Posterior vena cava (tissue), 2 donors: ENCODE data around the gene UBASH3B. TPM values are rescaled to one million over a fixed set of nuclear protein-coding genes. Genes with fewer than 3 reads are reported as not detected.

ENCODE experiments used
- DNase-seq: peaks from one replicate; pipeline ENCODE4 v3.0.0-alpha.2; 2020; ENCODE audit warnings: low spot score
- intact Hi-C, 2 donors: fragments of 100-400 bp; cut with DNase I; formaldehyde crosslinking; loops; one replicate each; pipeline versions ENCODE4 v1.14.1 to v1.14.2; 2022 to 2023
- total RNA-seq, 2 donors: library from RNA; stranded (reverse); fragmentation: NEBNext Ultra II Directional; extraction: Animal tissue kit (Norgen Biotek cat#: 25700); gene quantifications; one replicate each; pipeline ENCODE4 v1.2.1, GENCODE V29; 2021
- donor health status: DM: yes; HTN: yes; CAD: no.
- donor health status: DM: yes; HTN: yes; CAD: no.

UBASH3B gene
- total RNA-seq, 2 donors from 2014 or later: 13.0 to 23.6 TPM

GRCh38 chr11:122697636-122698167, 42.2 kb downstream of the UBASH3B start:
- intact Hi-C loops: no loop called here
- no peak for DNase-seq

GRCh38 chr11:122698392-122698791, 42.9 kb downstream of the UBASH3B start:
- no peak for DNase-seq
- intact Hi-C loops: no loop called here

GRCh38 chr11:122700666-122701065, 45.1 kb downstream of the UBASH3B start:
- intact Hi-C loops: no loop called here
- DNase-seq: no peak

GRCh38 chr11:122701143-122701542, 45.6 kb downstream of the UBASH3B start:
- intact Hi-C loops: no loop called here
- DNase-seq: no peak

- intact Hi-C loops: no loop called here
- no peak for DNase-seq
Observed at GRCh38 chr11:122703541-122704272, 48.2 kb downstream of the UBASH3B start.

- no peak for DNase-seq
- intact Hi-C loops: no loop called here
Observed at GRCh38 chr11:122705396-122705795, 49.9 kb downstream of the UBASH3B start.

GRCh38 chr11:122706291-122707088, 51.0 kb downstream of the UBASH3B start:
- DNase-seq: no peak
- intact Hi-C loops: no loop called here

GRCh38 chr11:122707111-122707510, 51.6 kb downstream of the UBASH3B start:
- no peak for DNase-seq
- intact Hi-C loops: no loop called here

GRCh38 chr11:122707901-122708300, 52.4 kb downstream of the UBASH3B start:
- intact Hi-C loops: no loop called here
- DNase-seq: no peak

- intact Hi-C loops: no loop called here
- no peak for DNase-seq
Observed at GRCh38 chr11:122709039-122709760, 53.7 kb downstream of the UBASH3B start.

- intact Hi-C loops: no loop called here
- DNase-seq: no peak
Observed at GRCh38 chr11:122711362-122711761, 55.8 kb downstream of the UBASH3B start.

- DNase-seq: no peak
- intact Hi-C loops: no loop called here
Observed at GRCh38 chr11:122711831-122712381, 56.4 kb downstream of the UBASH3B start.

GRCh38 chr11:122714004-122714403, 58.5 kb downstream of the UBASH3B start:
- no peak for DNase-seq
- intact Hi-C loops: no loop called here

GRCh38 chr11:122714484-122714883, 59.0 kb downstream of the UBASH3B start:
- intact Hi-C loops: no loop called here
- no peak for DNase-seq

GRCh38 chr11:122715548-122716440, 60.3 kb downstream of the UBASH3B start:
- DNase-seq: no peak
- intact Hi-C loops: no loop called here

- intact Hi-C loops: no loop called here
Observed at GRCh38 chr11:122717264-122717867, 61.8 kb downstream of the UBASH3B start.

GRCh38 chr11:122720107-122720881, 64.8 kb downstream of the UBASH3B start:
- intact Hi-C loops: no loop called here
- DNase-seq: no peak

More at GRCh38 chr11:122717264-122717867, 61.8 kb downstream of the UBASH3B start:
- DNase-seq: no peak
